SK-N-SH treated with all-trans-retinoic acid at 6 μM for 48 hours (cell line): ENCODE results near the gene LGALS7B.
"Not testable (repeated sequence)": the region's sequence is repeated elsewhere in the genome, so short reads cannot be mapped to it uniquely, and the experiment has no call there.

Experiments used
- ATAC-seq: fragments of 200-7000 bp; cut with Tn5 transposase; 3 replicates; pipeline ENCODE4 v1.9.1; 2020; ENCODE audit warnings: mild to moderate bottlenecking, moderate library complexity
- ARNTL ChIP-seq: fragments of 450-650 bp; formaldehyde crosslinking; IDR thresholded peaks from 2 replicates; pipeline ENCODE4 v1.5.0; 2020; ENCODE audit warnings: low read depth, mild to moderate bottlenecking, moderate library complexity, borderline replicate concordance
- ESRRG ChIP-seq: fragments of 250-450 bp; sonication (Bioruptor Pico); IDR thresholded peaks from 2 replicates; pipeline ENCODE4 v1.6.1; 2021; ENCODE audit warnings: mild to moderate bottlenecking
- OSR1 ChIP-seq: fragments of 250-450 bp; sonication (Bioruptor Pico); IDR thresholded peaks from 2 replicates; pipeline ENCODE4 v1.8.0; 2022; ENCODE audit warnings: moderate library complexity, mild to moderate bottlenecking, inconsistent platforms
- SNAI2 ChIP-seq: fragments of 250-450 bp; sonication (Bioruptor Pico); IDR thresholded peaks from 2 replicates; pipeline ENCODE4 v1.5.0; 2020; ENCODE audit warnings: mild to moderate bottlenecking, moderate library complexity
- TCF4 ChIP-seq: fragments of 250-450 bp; sonication (Bioruptor Pico); IDR thresholded peaks from 2 replicates; pipeline ENCODE4 v1.8.0; 2021; ENCODE audit warnings: mild to moderate bottlenecking, moderate library complexity, borderline replicate concordance
- TOX ChIP-seq: fragments of 250-450 bp; sonication (Bioruptor Pico); IDR thresholded peaks from 2 replicates; pipeline ENCODE4 v1.8.0; 2021; ENCODE audit warnings: mild to moderate bottlenecking, moderate library complexity, borderline replicate concordance
- ZFP3 ChIP-seq: fragments of 250-450 bp; sonication (Bioruptor Pico); IDR thresholded peaks from 2 replicates; pipeline ENCODE4 v1.5.0; 2020; ENCODE audit warnings: mild to moderate bottlenecking, moderate library complexity
- ZFP30 ChIP-seq: fragments of 450-650 bp; formaldehyde crosslinking; IDR thresholded peaks from 2 replicates; pipeline ENCODE4 v1.5.0; 2022; ENCODE audit warnings: mild to moderate bottlenecking, moderate library complexity
- ZNF565 ChIP-seq: fragments of 450-650 bp; formaldehyde crosslinking; conservative IDR thresholded peaks from 2 replicates; pipeline ENCODE4 v1.5.0; 2020; ENCODE audit warnings: low read depth, mild to moderate bottlenecking, moderate library complexity
- ZNF70 ChIP-seq: fragments of 450-650 bp; formaldehyde crosslinking; IDR thresholded peaks from 2 replicates; pipeline ENCODE4 v1.5.0; 2020; ENCODE audit warnings: mild to moderate bottlenecking, moderate library complexity
- ZNF8 ChIP-seq: fragments of 450-650 bp; formaldehyde crosslinking; IDR thresholded peaks from 2 replicates; pipeline ENCODE4 v1.5.0; 2020; ENCODE audit warnings: mild to moderate bottlenecking, moderate library complexity
- TF ChIP-seq, protein P1 (sequence below): fragments of 250-450 bp; sonication (Bioruptor Pico); IDR thresholded peaks from 2 replicates; pipeline ENCODE4 v1.8.0; 2020; ENCODE audit warnings: mild to moderate bottlenecking, moderate library complexity, borderline replicate concordance
- TF ChIP-seq, protein P2 (sequence below): fragments of 250-450 bp; sonication (Bioruptor Pico); IDR thresholded peaks from 2 replicates; pipeline ENCODE4 v1.8.0; 2021; ENCODE audit warnings: low read depth, mild to moderate bottlenecking, moderate library complexity, borderline replicate concordance
- TF ChIP-seq, protein P3 (sequence below): fragments of 250-450 bp; sonication (Bioruptor Pico); IDR thresholded peaks from 2 replicates; pipeline ENCODE4 v1.5.1; 2021; ENCODE audit warnings: mild to moderate bottlenecking, moderate library complexity
- TF ChIP-seq, protein P4 (sequence below): fragments of 250-450 bp; sonication (Bioruptor Pico); IDR thresholded peaks from 2 replicates; pipeline ENCODE4 v1.5.0; 2020; ENCODE audit warnings: mild to moderate bottlenecking, moderate library complexity

Gene LGALS7B

DNA sequence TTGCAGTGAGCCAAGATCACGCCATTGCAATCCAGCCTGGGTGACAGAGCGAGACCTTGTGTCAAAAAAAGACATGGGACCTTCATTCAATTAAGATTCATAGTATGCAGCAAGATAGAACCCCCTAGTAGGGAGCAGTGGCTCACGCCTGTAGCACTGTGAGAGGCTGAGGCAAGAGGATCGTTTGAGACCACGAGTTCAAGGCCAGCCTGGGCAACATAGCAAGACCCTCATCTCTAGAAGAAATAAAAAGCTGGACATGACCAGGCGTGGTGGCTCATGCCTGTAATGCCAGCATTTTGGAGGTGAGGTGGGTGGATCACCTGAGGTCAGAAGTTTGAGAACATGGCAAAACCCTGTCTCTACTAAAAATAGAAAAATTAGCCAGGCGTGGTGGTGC, 8.6 kb upstream of the LGALS7B start (continued):
- no peak for TF ChIP-seq ARNTL (CRISPR knock-in tag)
- no peak for TF ChIP-seq ZNF565 (CRISPR knock-in tag)
- TF ChIP-seq TOX (CRISPR knock-in tag), result no peak
- no peak for TF ChIP-seq ESRRG (CRISPR knock-in tag)
- no peak for TF ChIP-seq ZFP3 (CRISPR knock-in tag)
- TF ChIP-seq, all 23 proteins: peak for 0

DNA sequence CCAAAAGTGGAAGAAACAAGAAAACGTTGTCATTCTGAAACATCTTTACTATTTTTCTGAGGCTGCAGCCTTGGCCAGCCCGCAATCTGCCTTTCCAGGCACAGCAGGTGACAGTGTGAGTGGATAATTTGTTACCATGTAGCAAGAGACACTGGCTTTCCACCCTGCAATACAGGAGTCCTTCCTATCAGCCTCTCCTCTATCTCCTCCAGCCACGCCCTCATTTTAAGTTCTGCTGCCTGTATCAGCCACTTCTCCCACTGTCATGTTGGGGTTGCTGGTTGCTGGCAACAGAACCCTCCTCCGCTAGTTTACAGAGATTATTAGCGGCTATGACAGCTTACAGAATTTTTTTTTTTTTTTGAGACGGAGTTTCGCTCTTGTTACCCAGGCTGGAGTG, 7.9 kb upstream of the LGALS7B start:
- TF ChIP-seq, protein P1, sequence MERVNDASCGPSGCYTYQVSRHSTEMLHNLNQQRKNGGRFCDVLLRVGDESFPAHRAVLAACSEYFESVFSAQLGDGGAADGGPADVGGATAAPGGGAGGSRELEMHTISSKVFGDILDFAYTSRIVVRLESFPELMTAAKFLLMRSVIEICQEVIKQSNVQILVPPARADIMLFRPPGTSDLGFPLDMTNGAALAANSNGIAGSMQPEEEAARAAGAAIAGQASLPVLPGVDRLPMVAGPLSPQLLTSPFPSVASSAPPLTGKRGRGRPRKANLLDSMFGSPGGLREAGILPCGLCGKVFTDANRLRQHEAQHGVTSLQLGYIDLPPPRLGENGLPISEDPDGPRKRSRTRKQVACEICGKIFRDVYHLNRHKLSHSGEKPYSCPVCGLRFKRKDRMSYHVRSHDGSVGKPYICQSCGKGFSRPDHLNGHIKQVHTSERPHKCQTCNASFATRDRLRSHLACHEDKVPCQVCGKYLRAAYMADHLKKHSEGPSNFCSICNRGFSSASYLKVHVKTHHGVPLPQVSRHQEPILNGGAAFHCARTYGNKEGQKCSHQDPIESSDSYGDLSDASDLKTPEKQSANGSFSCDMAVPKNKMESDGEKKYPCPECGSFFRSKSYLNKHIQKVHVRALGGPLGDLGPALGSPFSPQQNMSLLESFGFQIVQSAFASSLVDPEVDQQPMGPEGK (CRISPR knock-in tag), result no peak
- TF ChIP-seq OSR1 (CRISPR knock-in tag) (no peak), TCF4 (no peak), ZFP30 (no peak)
- TF ChIP-seq, protein P2, sequence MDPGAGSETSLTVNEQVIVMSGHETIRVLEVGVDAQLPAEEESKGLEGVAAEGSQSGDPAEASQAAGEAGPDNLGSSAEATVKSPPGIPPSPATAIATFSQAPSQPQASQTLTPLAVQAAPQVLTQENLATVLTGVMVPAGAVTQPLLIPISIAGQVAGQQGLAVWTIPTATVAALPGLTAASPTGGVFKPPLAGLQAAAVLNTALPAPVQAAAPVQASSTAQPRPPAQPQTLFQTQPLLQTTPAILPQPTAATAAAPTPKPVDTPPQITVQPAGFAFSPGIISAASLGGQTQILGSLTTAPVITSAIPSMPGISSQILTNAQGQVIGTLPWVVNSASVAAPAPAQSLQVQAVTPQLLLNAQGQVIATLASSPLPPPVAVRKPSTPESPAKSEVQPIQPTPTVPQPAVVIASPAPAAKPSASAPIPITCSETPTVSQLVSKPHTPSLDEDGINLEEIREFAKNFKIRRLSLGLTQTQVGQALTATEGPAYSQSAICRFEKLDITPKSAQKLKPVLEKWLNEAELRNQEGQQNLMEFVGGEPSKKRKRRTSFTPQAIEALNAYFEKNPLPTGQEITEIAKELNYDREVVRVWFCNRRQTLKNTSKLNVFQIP (CRISPR knock-in tag), result no peak
- TF ChIP-seq, protein P3, sequence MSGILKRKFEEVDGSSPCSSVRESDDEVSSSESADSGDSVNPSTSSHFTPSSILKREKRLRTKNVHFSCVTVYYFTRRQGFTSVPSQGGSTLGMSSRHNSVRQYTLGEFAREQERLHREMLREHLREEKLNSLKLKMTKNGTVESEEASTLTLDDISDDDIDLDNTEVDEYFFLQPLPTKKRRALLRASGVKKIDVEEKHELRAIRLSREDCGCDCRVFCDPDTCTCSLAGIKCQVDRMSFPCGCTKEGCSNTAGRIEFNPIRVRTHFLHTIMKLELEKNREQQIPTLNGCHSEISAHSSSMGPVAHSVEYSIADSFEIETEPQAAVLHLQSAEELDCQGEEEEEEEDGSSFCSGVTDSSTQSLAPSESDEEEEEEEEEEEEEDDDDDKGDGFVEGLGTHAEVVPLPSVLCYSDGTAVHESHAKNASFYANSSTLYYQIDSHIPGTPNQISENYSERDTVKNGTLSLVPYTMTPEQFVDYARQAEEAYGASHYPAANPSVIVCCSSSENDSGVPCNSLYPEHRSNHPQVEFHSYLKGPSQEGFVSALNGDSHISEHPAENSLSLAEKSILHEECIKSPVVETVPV (CRISPR knock-in tag), result no peak
- ATAC-seq, result no peak

DNA sequence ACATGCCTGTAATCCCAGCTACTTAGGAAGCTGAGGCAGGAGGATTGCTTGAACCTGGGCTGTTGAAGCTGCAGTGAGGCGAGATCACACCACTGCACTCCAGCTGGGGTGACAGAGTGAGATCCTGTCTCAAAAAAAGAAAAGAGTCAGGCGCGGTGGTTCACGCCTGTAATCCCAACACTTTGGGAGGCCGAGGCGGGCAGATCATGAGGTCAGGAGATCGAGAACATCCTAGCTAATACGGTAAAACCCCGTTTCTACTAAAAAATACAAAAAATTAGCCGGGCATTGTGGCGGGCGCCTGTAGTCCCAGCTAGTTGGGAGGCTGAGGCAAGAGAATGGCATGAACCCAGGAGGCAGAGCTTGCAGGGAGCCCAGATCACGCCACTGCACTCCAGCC, 6.8 kb upstream of the LGALS7B start:
- not testable (repeated sequence) for ATAC-seq

DNA sequence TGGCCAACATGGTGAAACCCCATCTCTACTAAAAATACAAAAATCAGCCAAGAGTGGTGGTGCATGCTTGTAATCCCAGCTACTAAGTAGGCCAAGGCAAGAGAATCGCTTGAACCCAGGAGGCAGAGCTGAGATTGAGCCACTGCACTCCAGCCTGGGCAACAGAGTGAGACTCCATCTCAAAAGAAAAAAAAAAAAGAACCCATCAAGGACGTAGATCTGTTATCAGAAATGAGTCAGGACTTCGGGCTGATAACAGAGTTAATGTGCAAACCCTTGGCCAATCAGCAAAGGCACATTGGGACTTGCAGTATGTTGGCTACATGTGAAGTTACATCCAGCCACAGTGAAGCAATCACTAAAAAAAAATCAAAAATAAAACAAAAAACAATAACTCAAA, 4.8 kb upstream of the LGALS7B start:
- no peak for ATAC-seq
- no peak for TF ChIP-seq OSR1 (CRISPR knock-in tag)
- TF ChIP-seq, protein P4, sequence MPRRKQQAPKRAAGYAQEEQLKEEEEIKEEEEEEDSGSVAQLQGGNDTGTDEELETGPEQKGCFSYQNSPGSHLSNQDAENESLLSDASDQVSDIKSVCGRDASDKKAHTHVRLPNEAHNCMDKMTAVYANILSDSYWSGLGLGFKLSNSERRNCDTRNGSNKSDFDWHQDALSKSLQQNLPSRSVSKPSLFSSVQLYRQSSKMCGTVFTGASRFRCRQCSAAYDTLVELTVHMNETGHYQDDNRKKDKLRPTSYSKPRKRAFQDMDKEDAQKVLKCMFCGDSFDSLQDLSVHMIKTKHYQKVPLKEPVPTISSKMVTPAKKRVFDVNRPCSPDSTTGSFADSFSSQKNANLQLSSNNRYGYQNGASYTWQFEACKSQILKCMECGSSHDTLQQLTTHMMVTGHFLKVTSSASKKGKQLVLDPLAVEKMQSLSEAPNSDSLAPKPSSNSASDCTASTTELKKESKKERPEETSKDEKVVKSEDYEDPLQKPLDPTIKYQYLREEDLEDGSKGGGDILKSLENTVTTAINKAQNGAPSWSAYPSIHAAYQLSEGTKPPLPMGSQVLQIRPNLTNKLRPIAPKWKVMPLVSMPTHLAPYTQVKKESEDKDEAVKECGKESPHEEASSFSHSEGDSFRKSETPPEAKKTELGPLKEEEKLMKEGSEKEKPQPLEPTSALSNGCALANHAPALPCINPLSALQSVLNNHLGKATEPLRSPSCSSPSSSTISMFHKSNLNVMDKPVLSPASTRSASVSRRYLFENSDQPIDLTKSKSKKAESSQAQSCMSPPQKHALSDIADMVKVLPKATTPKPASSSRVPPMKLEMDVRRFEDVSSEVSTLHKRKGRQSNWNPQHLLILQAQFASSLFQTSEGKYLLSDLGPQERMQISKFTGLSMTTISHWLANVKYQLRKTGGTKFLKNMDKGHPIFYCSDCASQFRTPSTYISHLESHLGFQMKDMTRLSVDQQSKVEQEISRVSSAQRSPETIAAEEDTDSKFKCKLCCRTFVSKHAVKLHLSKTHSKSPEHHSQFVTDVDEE, result no peak
- TF ChIP-seq ZNF70 (CRISPR knock-in tag), result no peak
- no peak for TF ChIP-seq SNAI2 (CRISPR knock-in tag)
- TF ChIP-seq ZFP3 (CRISPR knock-in tag), result no peak
- TF ChIP-seq ZNF8, result no peak

DNA sequence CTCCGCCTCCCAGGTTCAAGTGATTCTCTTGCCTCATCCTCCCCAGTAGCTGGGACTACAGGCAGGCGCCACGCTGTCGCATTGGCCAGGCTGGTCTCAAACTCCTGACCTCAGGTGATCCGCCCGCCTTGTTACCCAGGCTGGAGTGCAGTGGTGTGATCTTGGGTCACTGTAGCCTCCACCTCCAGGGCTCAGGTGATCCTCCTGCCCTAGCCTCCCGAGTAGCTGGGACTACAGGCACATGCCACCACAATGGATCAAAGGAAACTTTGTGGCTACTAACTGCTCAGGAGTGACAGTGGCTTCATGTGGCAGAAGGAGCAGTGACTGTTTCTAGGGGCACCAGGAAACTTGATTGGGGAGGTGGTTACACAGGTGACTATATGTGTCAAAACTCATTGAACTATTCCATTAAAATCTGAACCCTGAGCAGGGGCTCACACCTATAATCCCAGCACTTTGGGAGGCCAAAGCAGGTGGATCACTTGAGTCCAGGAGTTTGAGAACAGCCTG, 3.8 kb upstream of the LGALS7B start:
- no peak for ATAC-seq
- TF ChIP-seq, protein P1 (CRISPR knock-in tag), result no peak
- TF ChIP-seq TCF4 (no peak), ARNTL (CRISPR knock-in tag) (no peak), ZFP3 (CRISPR knock-in tag) (no peak)
- TF ChIP-seq, protein P3 (CRISPR knock-in tag), result no peak
- TF ChIP-seq, all 23 proteins: peak for 0

DNA sequence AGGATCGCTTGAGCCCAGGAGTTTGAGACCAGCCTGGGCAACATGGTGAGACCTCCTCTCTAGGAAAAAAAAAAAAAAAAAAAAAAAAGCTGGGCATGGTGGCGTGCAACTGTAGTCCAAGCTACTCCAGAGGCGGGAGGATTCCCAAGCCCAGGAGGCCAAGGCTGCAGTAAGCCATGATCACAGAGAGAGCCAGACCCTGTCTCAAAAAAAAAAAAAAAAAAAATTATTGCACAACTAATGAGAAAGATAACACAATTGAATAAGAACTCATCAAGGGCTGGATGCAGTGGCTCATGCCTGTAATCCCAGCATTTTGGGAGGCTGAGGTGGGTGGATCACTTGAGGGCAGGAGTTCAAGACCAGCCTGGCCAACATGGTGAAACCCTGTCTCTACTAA, 2.9 kb upstream of the LGALS7B start:
- ATAC-seq, result not testable (repeated sequence)
